Spinal cord (tissue), 10 donors: ENCODE results near the gene UMAD1. TPM values are rescaled to one million over a fixed set of nuclear protein-coding genes. Genes with fewer than 3 reads are reported as not detected.

Experiments used
- DNase-seq, 6 donors: peaks; one replicate each; pipeline versions ENCODE4 v3.0.0 to v3.0.0-alpha.2; 2013 to 2015; ENCODE audit warnings: low spot score in 6 of 6, low read depth in 4 of 6
- H3K27ac ChIP-seq: one replicate; pipeline ENCODE4 v1.5.1; 2013; ENCODE audit warnings: low read depth, low read length, control low read depth
- H3K27me3 ChIP-seq: one replicate; pipeline ENCODE4 v1.6.1; 2013; ENCODE audit warnings: low read length; ENCODE audit not compliant: control insufficient read depth, insufficient read depth
- H3K36me3 ChIP-seq: one replicate; pipeline ENCODE4 v1.6.1; 2013; ENCODE audit warnings: low read length; ENCODE audit not compliant: control insufficient read depth, insufficient read depth
- H3K4me1 ChIP-seq: one replicate; pipeline ENCODE4 v1.6.1; 2013; ENCODE audit warnings: low read length; ENCODE audit not compliant: control insufficient read depth, insufficient read depth
- H3K4me3 ChIP-seq: one replicate; pipeline ENCODE4 v1.5.1; 2013; ENCODE audit warnings: low read depth, low read length, control low read depth
- H3K9me3 ChIP-seq: one replicate; pipeline ENCODE4 v1.6.1; 2013; ENCODE audit warnings: low read length; ENCODE audit not compliant: control insufficient read depth, insufficient read depth
- WGBS: methylation state at CpG from one replicate; pipeline ENCODE4 v1.1.5; 2013; ENCODE audit warnings: missing lambda C conversion rate; ENCODE audit not compliant: insufficient coverage; 5-methylcytosine and 5-hydroxymethylcytosine counted together
- polyA plus RNA-seq, 2 donors: library from polyadenylated mRNA; unstranded; fragments of 120-200 nt; gene quantifications; one replicate each; pipeline ENCODE4 v1.2.1, GENCODE V29; 2013; ENCODE audit not compliant: insufficient read length in 2 of 2
- total RNA-seq, 2 donors: library from RNA; depleted of rRNA in 1 of 2; stranded (reverse); fragments of 120-200 nt in 1 of 2; fragments of >200 nt in 1 of 2; gene quantifications; one replicate each; pipeline versions ENCODE4 v1.2.3 to v1.2.4, GENCODE V29; 2013 to 2014
- donor health status: healthy.

Gene UMAD1
- total and polyA plus RNA-seq, 4 donors, result 12.9 to 18.1 (median 14.7) TPM

- no peak overlapping the region for H3K4me3 ChIP-seq
- peak in 2 of 6 donors; percentile 49 to 73 for DNase-seq
- no peaks in the 10 kb centered on the region for H3K4me1 ChIP-seq
- H3K27me3 ChIP-seq, result no peaks in the 10 kb centered on the region
- no peaks in the 10 kb centered on the region for H3K9me3 ChIP-seq
- no CpG with 5 or more reads among the region's 2 CpGs for WGBS
- H3K36me3 ChIP-seq, result no peaks in the 10 kb centered on the region
- no peak overlapping the region for H3K27ac ChIP-seq
Observed at GRCh38 chr7:7707246-7707645, 66.7 kb downstream of the UMAD1 start.

GRCh38 chr7:7707806-7708205 is 67.3 kb downstream of the UMAD1 start:
- 0% methylated on average over 1 of the region's 4 CpGs for WGBS
- no peaks in the 10 kb centered on the region for H3K9me3 ChIP-seq
- no peak overlapping the region for H3K4me3 ChIP-seq
- no peak overlapping the region for H3K27ac ChIP-seq
- no peaks in the 10 kb centered on the region for H3K36me3 ChIP-seq
- no peaks in the 10 kb centered on the region for H3K27me3 ChIP-seq
- no peaks in the 10 kb centered on the region for H3K4me1 ChIP-seq
- peak in 2 of 6 donors; percentile 54 to 66 for DNase-seq

- Histone ChIP-seq H3K4me3 (no peak overlapping the region), H3K27ac (no peak overlapping the region), H3K9me3 (no peaks in the 10 kb centered on the region), H3K36me3 (no peaks in the 10 kb centered on the region), H3K4me1 (no peaks in the 10 kb centered on the region), H3K27me3 (no peaks in the 10 kb centered on the region)
- DNase-seq, result no peak
- 29% methylated on average over 2 of the region's 3 CpGs for WGBS
Observed at GRCh38 chr7:7709291-7709690, 68.7 kb downstream of the UMAD1 start.

DNA sequence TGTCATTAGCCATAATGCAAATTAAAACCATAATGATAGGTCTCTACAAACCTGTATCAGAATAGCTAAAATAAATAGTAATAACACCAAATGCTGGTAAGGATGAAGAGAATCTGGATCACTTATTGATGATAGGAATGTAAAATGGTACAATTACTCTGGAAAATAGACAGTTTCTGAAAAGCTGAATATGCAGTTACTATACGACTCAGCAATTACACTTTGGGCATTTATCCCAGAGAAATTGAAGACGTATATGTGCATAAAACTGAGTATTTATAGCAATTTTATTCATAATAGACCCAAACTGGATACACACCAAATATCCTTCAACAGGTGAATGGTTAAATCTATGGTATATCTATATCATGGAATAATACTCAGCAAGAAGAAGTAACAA is 69.9 kb downstream of the UMAD1 start:
- Histone ChIP-seq H3K27ac (no peak overlapping the region), H3K9me3 (no peaks in the 10 kb centered on the region), H3K27me3 (no peaks in the 10 kb centered on the region), H3K4me1 (no peaks in the 10 kb centered on the region), H3K36me3 (no peaks in the 10 kb centered on the region), H3K4me3 (no peak overlapping the region)
- DNase-seq, result no peak
- WGBS, result no CpG with 5 or more reads among the region's 2 CpGs

DNA sequence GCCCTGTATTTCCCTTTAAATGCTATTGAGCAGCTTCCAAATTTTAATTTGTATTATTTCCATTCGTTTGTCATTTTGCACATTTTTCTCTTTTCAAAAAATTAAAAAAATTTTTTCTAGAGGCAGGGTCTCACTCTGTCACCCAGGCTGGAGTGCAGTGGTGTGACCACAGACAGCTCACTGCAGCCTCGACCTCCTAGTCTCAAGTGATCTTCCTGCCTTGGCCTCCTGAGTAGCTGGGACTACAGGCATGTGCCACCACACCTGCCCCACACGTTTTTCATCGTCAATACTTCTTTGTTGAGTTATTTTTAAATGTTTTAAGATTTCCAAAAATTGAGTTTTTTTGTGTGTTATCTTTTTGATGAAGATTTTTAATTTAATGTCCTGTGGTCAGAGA is 73.2 kb downstream of the UMAD1 start:
- Histone ChIP-seq H3K4me3 (no peak overlapping the region), H3K27me3 (no peaks in the 10 kb centered on the region), H3K36me3 (no peaks in the 10 kb centered on the region), H3K4me1 (no peaks in the 10 kb centered on the region), H3K27ac (no peak overlapping the region), H3K9me3 (no peaks in the 10 kb centered on the region)
- no peak for DNase-seq
- 100% methylated on average over 1 of the region's 4 CpGs for WGBS

DNA sequence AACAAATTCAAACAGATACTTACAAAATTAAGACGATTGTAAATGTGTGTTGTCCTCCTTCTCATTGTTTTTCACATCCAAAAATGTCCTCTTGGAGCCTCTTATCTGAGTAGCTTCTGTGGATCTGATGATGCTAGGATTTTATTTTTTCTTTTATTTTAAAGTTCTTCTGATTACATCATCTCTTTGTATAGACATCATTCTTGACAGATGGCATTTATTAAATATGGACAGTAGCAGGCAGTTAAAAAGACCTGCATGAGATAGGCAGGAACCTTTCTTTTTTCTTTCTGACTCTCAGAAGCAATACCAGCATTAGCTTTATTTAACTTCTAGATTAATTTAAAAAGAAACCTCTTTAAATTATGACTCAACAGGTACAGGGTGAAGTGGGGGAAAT is 77.9 kb downstream of the UMAD1 start, which contains the start of gene RPA3:
Gene RPA3 (minus strand): TSS at position 116 of the 400 bp plus-strand sequence. CDS start 78,189 bp downstream, outside the sequence.
- Histone ChIP-seq H3K27me3 (no peaks in the 10 kb centered on the region), H3K9me3 (no peaks in the 10 kb centered on the region), H3K27ac (no peak within 1 kb of the TSS), H3K36me3 (no peaks in the 10 kb centered on the region), H3K4me3 (no peak within 1 kb of the TSS), H3K4me1 (no peaks in the 10 kb centered on the region)
- DNase-seq, result no peak
- WGBS, result no CpG with 5 or more reads among the region's 1 CpG

- Histone ChIP-seq H3K36me3 (no peaks in the 10 kb centered on the region), H3K9me3 (no peaks in the 10 kb centered on the region), H3K4me1 (no peaks in the 10 kb centered on the region), H3K4me3 (no peak overlapping the region), H3K27ac (no peak overlapping the region), H3K27me3 (no peaks in the 10 kb centered on the region)
- DNase-seq, result peak in 2 of 6 donors; percentile 30 to 67
- WGBS, result 57% methylated on average over 1 of the region's 2 CpGs
Observed at GRCh38 chr7:7719236-7719635, 78.7 kb downstream of the UMAD1 start.

DNA sequence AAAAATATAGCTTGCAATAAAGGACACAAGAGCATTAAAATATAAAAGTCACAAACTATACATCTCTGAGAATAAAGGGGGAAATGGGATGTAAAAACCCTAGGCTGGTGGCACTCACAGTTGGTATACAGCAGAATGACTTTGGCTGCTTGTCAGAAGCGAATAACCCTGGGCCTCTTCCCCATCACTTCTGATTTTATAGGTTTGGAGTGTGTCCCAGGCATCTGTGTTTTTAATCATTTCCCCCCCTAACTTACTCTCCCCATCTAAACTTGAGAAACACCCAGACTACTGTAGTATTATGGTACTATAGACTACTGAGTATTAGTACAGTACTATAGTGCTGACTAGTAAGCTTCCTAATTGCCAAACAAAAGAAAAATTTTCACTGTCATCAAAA is 79.6 kb downstream of the UMAD1 start:
- DNase-seq, result peak in 2 of 6 donors; percentile 33 to 61
- Histone ChIP-seq H3K27ac (no peak overlapping the region), H3K4me3 (no peak overlapping the region), H3K36me3 (no peaks in the 10 kb centered on the region), H3K9me3 (no peaks in the 10 kb centered on the region), H3K4me1 (no peaks in the 10 kb centered on the region), H3K27me3 (no peaks in the 10 kb centered on the region)
- no CpG with 5 or more reads among the region's 1 CpG for WGBS

- Histone ChIP-seq H3K4me3 (no peak overlapping the region), H3K4me1 (no peaks in the 10 kb centered on the region), H3K27ac (no peak overlapping the region), H3K36me3 (no peaks in the 10 kb centered on the region), H3K9me3 (no peaks in the 10 kb centered on the region), H3K27me3 (no peaks in the 10 kb centered on the region)
- DNase-seq, result no peak
- WGBS, result 100% methylated on average over 2 of the region's 5 CpGs
Observed at GRCh38 chr7:7720750-7721621, 80.4 kb downstream of the UMAD1 start.

DNA sequence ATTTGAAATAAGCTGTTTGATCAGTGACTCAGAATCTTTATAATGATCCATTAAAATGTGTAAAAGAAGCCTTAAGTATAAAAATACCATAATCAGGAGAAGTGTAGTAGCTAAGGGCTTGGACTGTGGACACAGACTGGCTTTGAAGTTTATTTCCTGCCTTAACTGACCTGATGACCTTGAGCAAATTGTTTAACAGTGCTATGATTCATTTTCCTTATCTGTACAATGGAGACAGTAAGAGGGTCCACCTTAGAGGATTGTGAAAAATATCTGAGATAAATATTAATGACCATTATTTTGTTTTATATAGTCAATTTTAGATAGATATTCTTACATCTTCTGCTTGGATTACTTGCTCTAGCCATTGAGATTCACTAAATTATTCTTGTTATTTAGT is 91.2 kb downstream of the UMAD1 start:
- Histone ChIP-seq H3K36me3 (no peaks in the 10 kb centered on the region), H3K27ac (peak overlapping the region; percentile 63), H3K9me3 (no peaks in the 10 kb centered on the region), H3K4me1 (peaks cover under 1% of the 10 kb centered on the region), H3K27me3 (no peaks in the 10 kb centered on the region), H3K4me3 (no peak overlapping the region)
- DNase-seq, result no peak
